Neuronal stem cell (in vitro differentiated cells): ENCODE measurements around the gene GADD45B.

Experiments
- DNase-seq: peaks from one replicate; pipeline ENCODE4 v3.0.0-alpha.2; 2013; ENCODE audit warnings: low spot score
- H2AFZ ChIP-seq: one replicate; pipeline ENCODE4 v1.6.1; 2013; ENCODE audit warnings: mild to moderate bottlenecking, low read length, inconsistent platforms
- H2AK5ac ChIP-seq: 2 replicates; pipeline ENCODE4 v1.6.1; 2013; ENCODE audit warnings: low read depth, mild to moderate bottlenecking, inconsistent platforms, low read length, moderate library complexity, mixed read lengths
- H2BK120ac ChIP-seq: 2 replicates; pipeline ENCODE4 v1.6.1; 2013; ENCODE audit warnings: low read depth, mild to moderate bottlenecking, inconsistent platforms, low read length, moderate library complexity, mixed read lengths
- H2BK12ac ChIP-seq: one replicate; pipeline ENCODE4 v1.6.1; 2013; ENCODE audit warnings: low read length, inconsistent platforms
- H2BK15ac ChIP-seq: 2 replicates; pipeline ENCODE4 v1.6.1; 2013; ENCODE audit warnings: mild to moderate bottlenecking, low read length, inconsistent platforms, mixed read lengths
- H2BK5ac ChIP-seq: one replicate; pipeline ENCODE4 v1.6.1; 2013; ENCODE audit warnings: inconsistent platforms, mild to moderate bottlenecking, low read length, moderate library complexity
- H3K14ac ChIP-seq: one replicate; pipeline ENCODE4 v1.6.1; 2013; ENCODE audit warnings: low read length, inconsistent platforms
- H3K18ac ChIP-seq: 2 replicates; pipeline ENCODE4 v1.6.1; 2013; ENCODE audit warnings: low read length, inconsistent platforms
- H3K23ac ChIP-seq: 2 replicates; pipeline ENCODE4 v1.6.1; 2013; ENCODE audit warnings: low read depth, mild to moderate bottlenecking, mixed read lengths, low read length, inconsistent platforms; ENCODE audit not compliant: poor library complexity
- H3K27ac ChIP-seq: replicated peaks from 3 replicates; pipeline ENCODE4 v1.5.1; 2013; ENCODE audit warnings: low read length, inconsistent platforms
- H3K27me3 ChIP-seq, 3 experiments: 2 replicates each; pipeline ENCODE4 v1.6.1; 2013; ENCODE audit warnings: low read length in 3 of 3, mild to moderate bottlenecking in 2 of 3, inconsistent platforms in 1 of 3, low read depth in 1 of 3, mixed read lengths in 1 of 3, moderate library complexity in 1 of 3; ENCODE audit not compliant: control insufficient read depth in 3 of 3, insufficient read depth in 3 of 3
- H3K36me3 ChIP-seq, 2 donors: replicated peaks in 1 of 2; 2 replicates each; pipeline ENCODE4 v1.6.1; 2013; ENCODE audit warnings: low read length in 2 of 2; ENCODE audit not compliant: control insufficient read depth in 2 of 2, insufficient read depth in 2 of 2
- H3K4ac ChIP-seq: 2 replicates; pipeline ENCODE4 v1.6.1; 2013; ENCODE audit warnings: inconsistent platforms, mild to moderate bottlenecking, low read length, moderate library complexity
- H3K4me1 ChIP-seq, 2 donors: 1 replicate in 1 of 2; 2 replicates in 1 of 2; pipeline ENCODE4 v1.6.1; 2013; ENCODE audit warnings: low read length in 2 of 2, low read depth in 1 of 2; ENCODE audit not compliant: control insufficient read depth in 2 of 2, insufficient read depth in 1 of 2
- H3K4me2 ChIP-seq: one replicate; pipeline ENCODE4 v1.6.1; 2013; ENCODE audit warnings: mild to moderate bottlenecking, low read length, inconsistent platforms; ENCODE audit not compliant: insufficient read depth, poor library complexity, severe bottlenecking
- H3K4me3 ChIP-seq, 2 donors: 2 replicates each; pipeline ENCODE4 v1.5.1; 2013; ENCODE audit warnings: low read length in 2 of 2, mild to moderate bottlenecking in 2 of 2, inconsistent platforms in 1 of 2, moderate library complexity in 1 of 2
- H3K79me1 ChIP-seq: one replicate; pipeline ENCODE4 v1.6.1; 2013; ENCODE audit warnings: low read depth, mild to moderate bottlenecking, inconsistent platforms, low read length, moderate library complexity
- H3K9ac ChIP-seq: one replicate; pipeline ENCODE4 v1.6.1; 2013; ENCODE audit warnings: mild to moderate bottlenecking, low read depth, low read length, inconsistent platforms; ENCODE audit not compliant: poor library complexity
- H3K9me3 ChIP-seq, 2 donors: replicated peaks in 1 of 2; 2 replicates each; pipeline versions ENCODE3 to v1.6.1; 2013; ENCODE audit warnings: low read length in 2 of 2, mild to moderate bottlenecking in 2 of 2, inconsistent platforms in 1 of 2, low read depth in 1 of 2, mixed read lengths in 1 of 2, moderate library complexity in 1 of 2; ENCODE audit not compliant: control insufficient read depth in 2 of 2, insufficient read depth in 1 of 2
- H4K8ac ChIP-seq: one replicate; pipeline ENCODE4 v1.6.1; 2013; ENCODE audit warnings: low read depth, mild to moderate bottlenecking, inconsistent platforms, low read length, moderate library complexity
- H4K91ac ChIP-seq: one replicate; pipeline ENCODE4 v1.6.1; 2013; ENCODE audit warnings: low read length, low read depth, mild to moderate bottlenecking, inconsistent platforms; ENCODE audit not compliant: poor library complexity
- WGBS, 2 donors: extraction: QIAGEN DNeasy Blood & Tissue Kit; methylation state at CpG; one replicate each; pipeline ENCODE4 v1.1.7; 2013; ENCODE audit warnings: missing lambda C conversion rate in 2 of 2, mixed read lengths in 1 of 2; ENCODE audit not compliant: insufficient read length in 2 of 2, insufficient replicate concordance in 1 of 2; ENCODE audit errors: extremely low coverage in 2 of 2; 5-methylcytosine and 5-hydroxymethylcytosine counted together

The GADD45B gene

DNA sequence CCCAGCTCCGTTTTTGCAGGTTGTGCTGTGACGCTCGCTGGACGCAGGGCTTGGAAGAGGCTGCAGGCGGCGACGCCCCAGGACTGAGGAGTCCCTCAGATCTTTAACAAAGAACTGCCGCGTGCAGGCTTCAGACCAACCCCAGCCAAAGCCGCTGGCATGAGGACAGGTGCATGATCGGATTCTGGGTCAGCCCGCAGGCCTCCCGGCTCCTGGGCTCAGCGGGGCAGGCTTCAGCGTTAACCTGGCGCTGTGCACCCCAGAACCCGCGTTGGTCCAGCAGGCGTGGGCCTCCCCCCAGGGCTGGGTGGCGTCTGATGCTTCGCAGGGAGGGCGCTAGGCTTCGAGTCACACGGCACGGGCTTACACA is 47.6 kb upstream of the GADD45B start:
- peak overlapping the region; percentile 84 for H3K9ac ChIP-seq
- peak overlapping the region; percentile 82 for H2BK5ac ChIP-seq
- H3K27ac ChIP-seq, result peak overlapping the region; percentile 61
- H2BK120ac ChIP-seq, result no peak overlapping the region
- H3K23ac ChIP-seq, result peak overlapping the region; percentile 91
- H3K4me1 ChIP-seq, result peaks cover 15% of the 10 kb centered on the region in 2 donors
- peaks cover 0 to 1% of the 10 kb centered on the region in 2 donors for H3K9me3 ChIP-seq
- H3K36me3 ChIP-seq, result peaks cover 32 to 64% of the 10 kb centered on the region in 2 donors
- H3K4me2 ChIP-seq, result peak overlapping the region; percentile 40
- peak overlapping the region; percentile 41 for H2BK12ac ChIP-seq
- peaks cover 19% of the 10 kb centered on the region for H3K79me1 ChIP-seq
- WGBS, 2 donors, result no CpG with 5 or more reads among the region's 25 CpGs
- H4K91ac ChIP-seq, result no peak overlapping the region
- peak overlapping the region; percentile 99 for H2AFZ ChIP-seq
- H2BK15ac ChIP-seq, result peak overlapping the region; percentile 85
- peak overlapping the region; percentile 84 for H3K4ac ChIP-seq
- H2AK5ac ChIP-seq, result peak overlapping the region; percentile 84
- H3K27me3 ChIP-seq, result no peaks in the 10 kb centered on the region
- peak overlapping the region; percentile 38 for H3K14ac ChIP-seq
- peak overlapping the region; percentile 85 for H3K18ac ChIP-seq
- H4K8ac ChIP-seq, result no peak overlapping the region
- no peak for DNase-seq
- H3K4me3 ChIP-seq, result no peak overlapping the region

DNA sequence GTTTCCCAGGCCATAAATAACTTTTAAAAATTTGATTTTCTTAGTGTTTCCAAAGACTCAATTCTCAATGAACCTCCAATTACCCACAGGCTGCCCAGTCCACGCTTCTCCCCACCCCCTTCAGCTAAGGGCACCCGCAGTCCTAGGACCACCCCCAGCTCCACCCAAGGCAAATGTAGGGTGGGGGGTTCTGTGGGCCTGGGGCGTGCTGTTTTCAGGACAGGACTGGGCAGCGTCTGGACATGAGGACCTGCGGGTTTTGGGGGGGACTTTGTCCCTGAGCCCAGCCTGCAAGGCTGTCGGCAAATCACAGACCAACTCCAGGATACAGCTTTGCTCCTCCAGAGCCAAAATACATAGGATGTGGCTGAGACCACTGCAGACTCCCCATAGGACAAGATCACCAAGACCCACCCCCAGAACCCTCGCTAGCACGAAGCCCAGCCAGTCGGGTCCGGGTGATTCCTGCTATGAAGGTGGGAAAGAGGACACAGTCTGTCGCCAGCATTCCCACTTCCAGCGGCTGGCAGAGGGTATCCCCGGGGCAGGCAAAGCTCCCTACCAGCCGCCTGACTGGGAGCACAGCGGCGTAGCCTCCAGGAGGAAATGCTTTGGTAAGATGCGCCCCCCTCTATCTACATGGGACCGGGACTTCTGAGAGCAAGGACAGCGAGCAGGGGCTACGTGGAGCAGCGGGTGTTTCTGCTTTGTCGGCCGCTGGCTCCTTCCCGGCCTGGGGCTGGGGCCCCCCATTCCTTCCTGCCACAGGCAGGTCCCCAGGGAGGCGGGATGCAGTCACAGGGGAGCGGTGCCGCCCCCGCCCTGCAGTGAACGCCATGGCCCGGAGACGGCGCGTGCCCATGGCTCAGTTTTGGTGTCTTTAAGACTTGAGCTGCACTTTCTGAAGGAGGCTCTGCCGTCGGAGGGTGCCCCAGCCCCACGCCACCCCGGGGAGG is 46.9 kb upstream of the GADD45B start:
- Histone ChIP-seq H3K36me3 (peaks cover 33 to 62% of the 10 kb centered on the region in 2 donors), H3K79me1 (peaks cover 19% of the 10 kb centered on the region), H3K27ac (no peak overlapping the region), H2BK5ac (no peak overlapping the region), H2BK120ac (no peak overlapping the region), H3K4me2 (no peak overlapping the region), H3K4me1 (peaks cover 15% of the 10 kb centered on the region in 2 donors), H4K8ac (peak overlapping the region; percentile 43), H3K4ac (no peak overlapping the region), H3K4me3 (no peak overlapping the region), H3K27me3 (no peaks in the 10 kb centered on the region), H4K91ac (no peak overlapping the region), H3K9me3 (peaks cover 0 to 1% of the 10 kb centered on the region in 2 donors), H3K18ac (no peak overlapping the region), H2BK15ac (no peak overlapping the region), H2AK5ac (peak overlapping the region; percentile 84), H3K23ac (peak overlapping the region; percentile 91), H3K14ac (no peak overlapping the region), H2AFZ (no peak overlapping the region), H3K9ac (peak overlapping the region; percentile 44), H2BK12ac (no peak overlapping the region)
- DNase-seq, result no peak
- WGBS, 2 donors, result no CpG with 5 or more reads among the region's 37 CpGs

DNA sequence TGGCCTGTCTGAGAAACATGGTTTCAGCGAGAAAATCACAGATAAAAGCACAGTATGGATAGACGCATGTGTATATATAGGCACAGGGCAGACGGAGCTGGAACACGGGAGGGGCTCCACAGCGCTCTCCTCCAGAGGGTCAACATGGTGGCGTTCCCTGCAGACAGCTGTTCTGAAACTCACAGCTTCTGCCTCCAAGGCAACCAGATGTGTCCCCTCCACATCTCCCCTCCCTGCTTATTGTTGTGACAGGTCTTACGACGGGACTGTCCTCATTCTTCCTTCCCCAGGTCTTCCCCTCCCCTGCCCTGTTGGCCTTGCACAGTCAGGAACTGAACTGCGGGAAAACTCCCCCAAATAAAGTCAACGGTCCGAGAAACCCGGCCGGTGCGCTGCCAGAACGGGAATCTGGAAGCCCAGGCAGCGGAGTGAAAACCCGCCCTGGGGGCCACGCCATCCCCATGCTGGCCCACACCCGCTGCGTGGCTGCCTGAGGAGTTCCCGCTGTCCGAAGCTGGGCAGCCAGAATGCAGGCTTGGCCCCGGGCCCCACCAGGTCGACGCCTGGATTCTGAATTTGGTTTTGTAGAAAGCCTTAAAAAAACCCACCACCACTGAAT is 45.9 kb upstream of the GADD45B start:
- Histone ChIP-seq H4K91ac (no peak overlapping the region), H3K4me3 (no peak overlapping the region), H3K79me1 (peaks cover 18% of the 10 kb centered on the region), H3K27ac (no peak overlapping the region), H3K36me3 (peaks cover 41 to 69% of the 10 kb centered on the region in 2 donors), H3K4ac (no peak overlapping the region), H3K9ac (peak overlapping the region; percentile 47), H2AK5ac (no peak overlapping the region), H2AFZ (no peak overlapping the region), H3K27me3 (no peaks in the 10 kb centered on the region), H2BK12ac (no peak overlapping the region), H2BK5ac (no peak overlapping the region), H3K14ac (no peak overlapping the region), H3K9me3 (peaks cover 0 to 1% of the 10 kb centered on the region in 2 donors), H2BK120ac (no peak overlapping the region), H3K4me1 (peaks cover 15% of the 10 kb centered on the region in 2 donors), H3K18ac (no peak overlapping the region), H2BK15ac (no peak overlapping the region), H3K23ac (no peak overlapping the region), H4K8ac (no peak overlapping the region), H3K4me2 (no peak overlapping the region)
- DNase-seq, result no peak
- no CpG with 5 or more reads among the region's 25 CpGs for WGBS, 2 donors
